ENCODE data around the gene CXCR5.

Gene CXCR5

DNA sequence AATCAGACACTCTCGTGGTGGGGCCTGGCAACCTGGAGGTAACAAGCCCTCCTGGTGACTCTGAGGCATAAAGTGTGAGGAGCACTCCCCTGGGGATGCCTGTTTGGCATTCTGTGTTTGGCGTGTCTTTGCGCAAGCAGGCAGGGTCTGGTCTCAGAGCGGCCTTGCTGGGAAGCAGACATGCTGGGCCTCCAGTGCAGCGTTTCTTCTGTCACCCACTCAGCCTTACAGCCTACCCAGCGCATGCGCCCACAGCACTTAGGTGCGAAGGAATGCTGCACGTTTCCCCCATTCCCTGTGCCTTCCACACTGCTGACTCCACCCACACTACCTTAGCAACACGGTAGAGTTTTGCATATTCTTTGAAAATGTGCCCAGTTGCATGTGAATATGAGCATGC is 7.4 kb upstream of the CXCR5 start:
- no peak for DNase-seq (ENCODE audit: low read depth)
- TF ChIP-seq, protein P1, sequence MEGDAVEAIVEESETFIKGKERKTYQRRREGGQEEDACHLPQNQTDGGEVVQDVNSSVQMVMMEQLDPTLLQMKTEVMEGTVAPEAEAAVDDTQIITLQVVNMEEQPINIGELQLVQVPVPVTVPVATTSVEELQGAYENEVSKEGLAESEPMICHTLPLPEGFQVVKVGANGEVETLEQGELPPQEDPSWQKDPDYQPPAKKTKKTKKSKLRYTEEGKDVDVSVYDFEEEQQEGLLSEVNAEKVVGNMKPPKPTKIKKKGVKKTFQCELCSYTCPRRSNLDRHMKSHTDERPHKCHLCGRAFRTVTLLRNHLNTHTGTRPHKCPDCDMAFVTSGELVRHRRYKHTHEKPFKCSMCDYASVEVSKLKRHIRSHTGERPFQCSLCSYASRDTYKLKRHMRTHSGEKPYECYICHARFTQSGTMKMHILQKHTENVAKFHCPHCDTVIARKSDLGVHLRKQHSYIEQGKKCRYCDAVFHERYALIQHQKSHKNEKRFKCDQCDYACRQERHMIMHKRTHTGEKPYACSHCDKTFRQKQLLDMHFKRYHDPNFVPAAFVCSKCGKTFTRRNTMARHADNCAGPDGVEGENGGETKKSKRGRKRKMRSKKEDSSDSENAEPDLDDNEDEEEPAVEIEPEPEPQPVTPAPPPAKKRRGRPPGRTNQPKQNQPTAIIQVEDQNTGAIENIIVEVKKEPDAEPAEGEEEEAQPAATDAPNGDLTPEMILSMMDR (IDR thresholded peaks at IDR 0.05; ENCODE audit: insufficient read depth, low read depth, low read length, missing control alignments) = no peak
- H3K4me3 ChIP-seq (ENCODE audit: low read depth, low read length) = no peak overlapping the region

DNA sequence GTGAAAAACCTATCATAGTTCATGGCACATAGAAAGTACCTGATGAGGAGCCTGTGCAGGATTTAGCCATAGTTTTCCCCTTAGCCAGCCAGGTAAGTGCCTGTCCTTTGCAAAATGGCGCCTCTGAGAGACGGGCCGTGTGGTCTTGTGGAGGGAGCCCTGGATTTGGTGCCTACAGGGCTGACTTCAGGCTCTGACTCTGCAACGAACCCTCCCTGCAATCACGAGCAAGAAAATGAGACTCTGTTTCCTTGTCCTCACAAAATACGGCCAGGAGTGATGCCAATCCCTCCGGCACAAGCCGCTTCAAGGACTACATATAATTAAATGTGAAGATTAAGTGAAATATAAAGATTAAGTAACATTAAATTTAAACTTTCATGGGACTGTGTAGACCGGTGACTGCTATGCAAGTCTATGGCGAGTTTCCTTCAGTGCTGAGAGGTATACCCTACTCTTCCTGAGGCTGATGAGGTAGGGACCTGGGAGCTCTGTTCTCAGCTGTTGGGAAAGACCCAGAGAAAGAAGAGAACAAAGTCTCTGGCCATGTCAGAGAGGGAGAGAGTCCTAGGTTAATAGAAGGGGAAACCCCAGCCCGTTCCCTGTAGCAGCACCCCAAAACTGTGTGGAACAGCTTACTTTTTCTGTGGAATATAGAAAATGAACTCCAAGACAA is 6.1 kb upstream of the CXCR5 start:
- TF ChIP-seq, protein P1 (IDR thresholded peaks at IDR 0.05; ENCODE audit: insufficient read depth, low read depth, low read length, missing control alignments) = no peak
- H3K4me3 ChIP-seq (ENCODE audit: low read depth, low read length) = no peak overlapping the region
- DNase-seq (ENCODE audit: low read depth) = no peak

DNA sequence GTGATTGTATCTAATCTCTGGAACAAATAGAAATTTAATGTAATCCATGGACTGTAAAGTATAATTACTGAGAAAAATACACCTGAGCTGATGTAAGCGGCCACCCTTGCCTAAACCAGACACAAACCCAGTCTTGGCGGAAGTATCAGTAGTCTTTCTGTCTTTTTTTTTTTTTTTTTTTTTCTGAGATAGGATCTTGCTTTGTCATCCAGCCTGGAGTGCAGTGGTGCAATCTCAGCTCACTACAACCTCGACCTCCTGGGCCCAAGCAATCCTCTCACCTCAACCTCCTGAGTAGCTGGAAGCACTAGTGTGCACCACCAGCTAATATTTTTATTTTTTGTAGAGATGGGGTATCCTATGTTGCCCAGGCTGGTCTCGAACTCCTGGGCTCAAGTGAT is 5.5 kb upstream of the CXCR5 start:
- no peak for DNase-seq (ENCODE audit: low read depth)
- TF ChIP-seq, protein P1 (IDR thresholded peaks at IDR 0.05; ENCODE audit: insufficient read depth, low read depth, low read length, missing control alignments) = no peak

DNA sequence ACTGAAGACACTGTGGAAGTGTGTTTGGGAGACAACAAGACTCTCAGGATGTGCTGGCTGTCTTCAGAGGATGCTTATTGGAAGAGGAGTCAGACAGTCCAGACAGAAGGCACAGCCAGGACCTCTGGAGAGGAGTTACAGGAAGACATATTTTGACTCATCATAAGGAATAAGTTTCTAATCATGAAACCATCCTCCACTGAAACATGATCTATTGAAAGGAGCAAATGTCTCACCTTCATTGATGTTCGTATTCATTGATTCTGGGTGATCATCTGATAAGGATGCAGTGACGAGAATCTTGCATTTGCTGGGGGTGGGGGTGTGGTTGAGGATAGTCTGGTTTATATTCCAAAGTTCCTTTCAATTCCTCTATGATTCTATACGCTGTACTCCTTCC is 2.5 kb upstream of the CXCR5 start:
- no peak for DNase-seq (ENCODE audit: low read depth)
- no peak overlapping the region for H3K4me3 ChIP-seq (ENCODE audit: low read depth, low read length)
- TF ChIP-seq, protein P1 (IDR thresholded peaks at IDR 0.05; ENCODE audit: insufficient read depth, low read depth, low read length, missing control alignments) = no peak

More for the DNA sequence above, 5.5 kb upstream of the CXCR5 start:
- no peak overlapping the region for H3K4me3 ChIP-seq (ENCODE audit: low read depth, low read length)

DNA sequence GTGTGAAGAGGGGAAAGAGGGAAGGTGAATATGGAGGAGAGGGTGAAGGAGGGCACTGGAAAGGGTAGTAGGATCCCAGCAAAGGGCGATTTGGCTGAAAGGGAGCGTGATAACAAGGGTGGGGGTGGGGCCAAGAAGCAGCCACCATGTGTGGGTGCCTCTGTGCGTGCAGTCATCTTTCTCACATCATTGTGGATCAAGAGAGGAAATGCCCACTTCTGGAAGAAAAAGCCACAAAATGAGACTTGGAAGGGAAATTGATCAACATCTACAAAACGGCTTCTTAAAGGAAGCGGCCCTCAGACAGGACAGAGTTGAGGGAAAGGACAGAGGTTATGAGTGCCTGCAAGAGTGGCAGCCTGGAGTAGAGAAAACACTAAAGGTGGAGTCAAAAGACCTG is 1.2 kb upstream of the CXCR5 start:
- no peak overlapping the region for H3K4me3 ChIP-seq (ENCODE audit: low read depth, low read length)
- TF ChIP-seq, protein P1 (IDR thresholded peaks at IDR 0.05; ENCODE audit: insufficient read depth, low read depth, low read length, missing control alignments) = no peak
- no peak for DNase-seq (ENCODE audit: low read depth)

DNA sequence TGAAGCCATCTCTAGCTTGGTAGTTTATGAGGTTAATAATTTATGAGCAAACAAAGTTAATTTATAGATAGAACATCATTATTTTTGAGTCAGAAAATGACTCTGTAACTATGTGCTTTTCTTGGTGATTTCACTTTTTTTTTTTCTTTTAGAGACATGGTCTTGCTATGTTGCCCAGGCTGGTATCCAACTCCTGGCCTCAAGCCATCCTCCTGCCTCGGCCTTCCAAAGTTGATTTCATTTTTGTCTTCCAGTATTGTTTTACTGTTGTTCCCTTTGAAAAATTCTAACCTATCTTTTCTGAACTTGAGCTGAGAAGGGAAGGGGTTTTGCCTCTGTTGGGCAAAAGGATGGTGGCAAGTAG is 706 bp upstream of the CXCR5 start:
- no peak for DNase-seq (ENCODE audit: low read depth)
- TF ChIP-seq, protein P1 (IDR thresholded peaks at IDR 0.05; ENCODE audit: insufficient read depth, low read depth, low read length, missing control alignments) = no peak

DNA sequence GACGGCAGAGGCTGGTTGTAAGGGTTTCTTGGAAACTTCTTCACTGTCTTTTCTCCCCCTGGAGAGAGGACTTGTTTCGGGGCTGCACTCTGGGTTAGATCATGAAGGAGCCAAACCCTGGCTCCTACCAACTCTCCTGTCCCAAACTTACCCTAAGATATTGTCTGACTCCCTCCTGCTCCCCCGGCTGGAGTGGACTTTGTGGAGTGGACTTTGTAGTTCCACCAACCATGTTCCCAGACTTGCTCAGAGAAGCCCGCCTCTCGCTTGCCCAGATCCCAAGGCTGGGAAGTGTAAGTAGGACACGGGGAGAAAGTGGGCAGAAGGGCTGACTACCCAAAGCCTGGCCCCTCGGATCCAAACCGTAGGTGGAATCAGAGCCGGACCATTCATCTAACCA is 1.2 kb downstream of the CXCR5 start:
- no peak for DNase-seq (ENCODE audit: low read depth)
- no peak overlapping the region for H3K4me3 ChIP-seq (ENCODE audit: low read depth, low read length)
- TF ChIP-seq, protein P1 (IDR thresholded peaks at IDR 0.05; ENCODE audit: insufficient read depth, low read depth, low read length, missing control alignments) = no peak

More for the DNA sequence above, 706 bp upstream of the CXCR5 start:
- no peak overlapping the region for H3K4me3 ChIP-seq (ENCODE audit: low read depth, low read length)

Measured in GM12865 (cell line).